Retinal pigment epithelial cell (primary cell): ENCODE measurements around the gene PKP4.

ENCODE experiments used
- DNase-seq: peaks from one replicate; pipeline ENCODE4 v3.0.0-alpha.2; 2010; ENCODE audit warnings: low read depth
- H3K4me3 ChIP-seq: 2 replicates; pipeline ENCODE4 v1.5.1; 2011; ENCODE audit warnings: mild to moderate bottlenecking, low read length, control low read depth, moderate library complexity
- CTCF ChIP-seq: conservative IDR thresholded peaks from 2 replicates; pipeline ENCODE4 v1.5.1; 2011; ENCODE audit warnings: low read depth, low read length, control low read depth, inconsistent platforms

PKP4 gene

DNA sequence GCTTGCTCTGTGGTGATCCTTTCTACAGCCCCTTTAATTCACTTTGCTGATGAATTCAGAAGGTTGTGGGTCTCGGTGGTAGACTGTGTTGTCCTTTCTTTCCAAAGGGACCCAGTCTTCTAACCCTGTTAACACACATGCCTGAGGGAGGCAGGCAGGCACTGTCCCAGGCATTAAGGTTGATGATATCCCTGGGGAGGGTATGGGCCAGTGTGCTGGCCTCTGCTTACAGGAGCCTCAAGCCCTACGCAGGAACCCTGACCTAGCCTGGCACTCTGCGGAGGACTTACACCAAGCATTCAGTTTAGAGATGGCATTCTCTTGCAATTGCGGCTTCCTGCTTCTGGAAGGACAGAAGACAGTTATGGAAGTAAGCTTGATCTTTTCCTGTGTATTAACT, 102.5 kb downstream of the PKP4 start:
- DNase-seq, result no peak
- no peak for TF ChIP-seq CTCF
- no peak overlapping the region for H3K4me3 ChIP-seq

DNA sequence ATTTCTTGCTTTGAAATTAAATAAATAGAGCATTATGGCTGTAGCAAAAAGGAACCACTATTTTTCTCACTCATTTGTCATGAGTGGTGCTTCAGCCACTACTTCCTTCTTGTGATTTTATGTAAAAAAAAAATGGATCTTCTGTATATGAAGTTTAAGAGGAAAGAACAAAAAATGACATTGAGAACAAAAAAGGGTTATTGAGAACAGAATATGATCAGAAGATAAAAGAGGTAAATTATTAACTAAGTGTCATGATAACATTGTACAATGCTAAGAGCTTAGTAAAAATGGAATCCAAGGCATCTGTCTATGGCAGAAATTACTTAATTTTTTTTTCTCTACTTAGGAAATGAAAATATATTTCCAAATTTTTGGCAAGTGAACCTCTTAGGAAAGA, 103.5 kb downstream of the PKP4 start:
- DNase-seq, result no peak
- TF ChIP-seq CTCF, result no peak
- H3K4me3 ChIP-seq, result no peak overlapping the region

DNA sequence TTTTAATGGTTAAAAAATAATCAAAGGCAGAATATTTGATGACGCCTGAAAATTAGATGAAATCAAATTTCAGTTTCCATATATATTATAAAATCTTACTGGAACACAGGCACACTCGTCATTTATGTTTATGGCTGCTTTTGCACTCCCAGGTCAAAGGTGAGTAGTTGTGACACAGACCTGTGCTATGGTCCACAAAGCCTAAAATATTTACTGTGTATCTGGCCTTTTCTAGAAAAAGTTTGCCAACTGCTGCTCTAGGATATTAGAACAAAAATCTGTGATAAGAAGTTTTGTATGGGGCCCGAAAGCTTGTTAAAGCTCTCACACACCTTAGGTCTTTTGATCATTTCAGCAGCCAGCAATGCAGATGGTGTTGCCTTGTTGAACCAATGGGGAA, 104.3 kb downstream of the PKP4 start:
- H3K4me3 ChIP-seq, result no peak overlapping the region
- TF ChIP-seq CTCF, result no peak
- no peak for DNase-seq

DNA sequence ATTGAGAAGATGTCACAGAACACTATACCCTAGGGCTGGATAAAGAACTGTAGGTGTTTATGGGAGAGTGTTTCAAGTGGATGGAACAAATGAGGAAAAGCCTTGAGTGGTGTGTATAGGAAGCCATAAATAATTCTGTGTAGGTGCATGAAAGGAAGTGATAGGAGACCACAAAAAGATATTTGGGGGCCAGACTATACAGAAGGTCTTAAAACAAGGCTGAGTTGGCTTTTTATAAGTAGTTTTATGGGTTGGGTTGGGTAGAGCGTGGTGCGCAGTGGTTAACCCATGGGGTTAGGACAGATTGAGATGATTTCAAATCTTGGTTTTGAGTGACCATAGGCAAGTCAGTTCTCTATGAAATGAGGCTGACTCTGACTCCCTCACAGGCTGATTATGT, 110.5 kb downstream of the PKP4 start:
- TF ChIP-seq CTCF, result no peak
- no peak for DNase-seq
- H3K4me3 ChIP-seq, result no peak overlapping the region

- TF ChIP-seq CTCF, result no peak
- DNase-seq, result no peak
- no peak overlapping the region for H3K4me3 ChIP-seq
Measured at GRCh38 chr2:158569284-158569683, 112.5 kb downstream of the PKP4 start.

- no peak for TF ChIP-seq CTCF
- H3K4me3 ChIP-seq, result no peak overlapping the region
- DNase-seq, result no peak
Measured at GRCh38 chr2:158570869-158571268, 114.1 kb downstream of the PKP4 start.

DNA sequence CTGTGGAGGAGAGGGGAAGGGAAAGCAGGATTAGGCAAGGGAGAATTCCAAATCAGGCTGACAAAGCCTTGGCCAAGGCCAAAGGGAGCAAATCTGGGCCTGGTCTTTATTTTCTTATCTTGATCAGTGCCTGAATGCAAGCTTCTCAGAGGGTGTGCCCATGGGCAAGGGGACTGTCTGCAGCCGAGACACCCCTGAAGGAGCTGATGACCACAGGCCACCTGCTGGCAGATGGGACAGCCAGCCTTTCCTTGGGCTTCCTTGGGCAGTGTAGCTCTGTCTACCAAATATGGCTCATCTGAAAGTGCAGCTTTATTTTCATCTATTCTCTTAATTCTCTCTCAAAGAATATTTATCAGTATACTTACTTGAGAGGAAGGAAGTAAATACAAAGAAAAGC, 117.0 kb downstream of the PKP4 start:
- DNase-seq, result no peak
- TF ChIP-seq CTCF, result peak; percentile 9

More for the DNA sequence above, 117.0 kb downstream of the PKP4 start:
- H3K4me3 ChIP-seq, result no peak overlapping the region
